ENCODE data around the gene TRMT2A.
"Not testable (repeated sequence)": the region's sequence is repeated elsewhere in the genome, so short reads cannot be mapped to it uniquely, and the experiment has no call there.

TRMT2A gene

GRCh38 chr22:20116951-20117632, at the start of gene TRMT2A:
TRMT2A (minus strand) TSS chr22:20117226; CDS start chr22:20116906, 320 bp downstream.
- peak; percentile 98 for DNase-seq (ENCODE audit: low spot score)

- no peak for DNase-seq (ENCODE audit: low spot score)
These were observed 49.7 kb upstream of the TRMT2A start for GRCh38 chr22:20166703-20167102.

- DNase-seq (ENCODE audit: low spot score) = no peak
These were observed 48.9 kb upstream of the TRMT2A start for GRCh38 chr22:20165913-20166312.

- no peak for DNase-seq (ENCODE audit: low spot score)
These were observed 48.4 kb upstream of the TRMT2A start for GRCh38 chr22:20165421-20165820.

GRCh38 chr22:20164863-20165262, 47.8 kb upstream of the TRMT2A start:
- DNase-seq (ENCODE audit: low spot score) = no peak

GRCh38 chr22:20160041-20160440, 43.0 kb upstream of the TRMT2A start:
- DNase-seq (ENCODE audit: low spot score) = no peak

GRCh38 chr22:20159531-20159930, 42.5 kb upstream of the TRMT2A start:
- DNase-seq (ENCODE audit: low spot score) = not testable (repeated sequence)

- no peak for DNase-seq (ENCODE audit: low spot score)
These were observed 42.0 kb upstream of the TRMT2A start for GRCh38 chr22:20159076-20159475.

- no peak for DNase-seq (ENCODE audit: low spot score)
These were observed 41.5 kb upstream of the TRMT2A start for GRCh38 chr22:20158391-20159036.

- DNase-seq (ENCODE audit: low spot score) = no peak
These were observed 40.6 kb upstream of the TRMT2A start for GRCh38 chr22:20157430-20158183.

- DNase-seq (ENCODE audit: low spot score) = peak; percentile 59
These were observed 39.8 kb upstream of the TRMT2A start for GRCh38 chr22:20156611-20157429.

GRCh38 chr22:20156042-20156389, 39.0 kb upstream of the TRMT2A start:
- no peak for DNase-seq (ENCODE audit: low spot score)

- no peak for DNase-seq (ENCODE audit: low spot score)
These were observed 38.5 kb upstream of the TRMT2A start for GRCh38 chr22:20155330-20156041.

- DNase-seq (ENCODE audit: low spot score) = no peak
These were observed 37.7 kb upstream of the TRMT2A start for GRCh38 chr22:20154602-20155187.

GRCh38 chr22:20153945-20154344, 36.9 kb upstream of the TRMT2A start:
- DNase-seq (ENCODE audit: low spot score) = no peak

- DNase-seq (ENCODE audit: low spot score) = no peak
These were observed 35.5 kb upstream of the TRMT2A start for GRCh38 chr22:20152464-20152890.

- no peak for DNase-seq (ENCODE audit: low spot score)
These were observed 34.2 kb upstream of the TRMT2A start for GRCh38 chr22:20151276-20151588.

GRCh38 chr22:20150381-20151275, 33.6 kb upstream of the TRMT2A start, which contains the start of gene CCDC188:
CCDC188 (minus strand) TSS chr22:20151055; CDS start chr22:20150986, 69 bp downstream.
- no peak for DNase-seq (ENCODE audit: low spot score)

GRCh38 chr22:20149257-20150250, 32.5 kb upstream of the TRMT2A start:
- DNase-seq (ENCODE audit: low spot score) = no peak
